ENCODE results near the gene ATP12A.

Gene ATP12A

DNA sequence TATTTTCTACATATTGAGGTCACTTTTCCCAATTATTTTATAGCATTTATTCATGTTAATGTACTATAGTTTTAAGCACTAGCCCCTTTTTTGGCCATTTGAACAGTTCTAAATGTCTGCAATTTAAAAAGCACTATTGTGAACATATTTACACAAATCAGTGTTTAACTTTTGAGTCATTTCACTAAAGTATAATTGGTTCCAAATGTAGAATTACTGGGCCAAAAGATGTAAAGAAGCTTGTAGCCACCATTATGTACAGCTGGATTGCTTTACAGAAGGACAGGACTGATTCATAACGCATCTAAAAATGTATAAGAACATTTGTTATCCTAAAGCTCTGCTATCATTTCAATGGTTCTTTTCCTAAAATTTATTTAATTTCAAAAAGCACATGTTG, 16.6 kb upstream of the ATP12A start:
- DNase-seq: no peak

DNA sequence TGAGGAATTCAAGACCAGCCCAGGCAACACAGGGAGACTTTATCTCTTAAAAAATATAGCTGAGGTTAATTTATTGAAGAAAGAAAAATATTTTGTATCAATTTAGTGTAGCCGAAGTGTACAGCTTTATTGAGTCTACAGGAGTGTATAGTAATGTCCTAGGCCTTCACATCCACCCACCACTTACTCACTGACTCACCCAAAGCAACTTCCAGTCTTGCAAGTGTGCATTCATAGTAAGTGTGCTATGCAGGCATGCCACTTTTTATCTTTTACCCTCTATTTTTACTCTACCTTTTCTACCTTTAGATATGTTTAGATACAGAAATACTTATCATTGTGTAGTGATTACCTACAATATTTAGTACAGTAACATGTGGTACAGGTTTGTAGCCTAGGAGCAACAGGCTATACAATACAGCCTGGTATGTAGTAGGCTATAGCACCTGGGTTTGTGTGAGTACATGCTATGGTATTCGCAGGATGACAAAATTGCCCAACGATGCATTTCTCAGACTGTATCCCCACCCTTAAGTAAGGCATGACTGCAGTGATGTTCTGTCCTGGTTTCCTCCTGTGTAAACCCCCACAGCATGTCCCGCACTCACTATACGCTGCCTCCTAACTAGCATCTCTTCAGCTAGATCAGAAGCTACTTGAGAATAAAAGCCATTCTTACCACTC, 15.3 kb upstream of the ATP12A start:
- no peak for DNase-seq

DNA sequence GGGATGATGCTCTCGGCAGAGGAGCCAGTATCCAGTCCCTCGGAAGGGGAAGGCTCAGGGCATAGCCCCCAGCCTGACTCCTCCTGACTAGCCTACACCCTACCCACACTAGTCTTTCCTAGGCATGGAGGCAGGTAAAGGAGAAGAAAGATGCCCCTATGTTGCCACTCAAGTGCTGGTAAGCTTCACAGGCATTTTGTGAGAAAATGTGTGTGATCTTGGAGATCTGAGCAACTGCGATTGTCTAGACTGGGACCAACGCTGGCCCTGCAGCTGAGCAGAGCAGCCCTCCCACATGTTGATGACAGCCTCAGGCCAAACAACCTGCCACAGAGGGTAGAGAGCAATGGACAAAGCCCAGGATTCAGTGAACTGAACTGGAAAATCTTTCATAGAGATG, 11.7 kb upstream of the ATP12A start:
- DNase-seq: no peak

DNA sequence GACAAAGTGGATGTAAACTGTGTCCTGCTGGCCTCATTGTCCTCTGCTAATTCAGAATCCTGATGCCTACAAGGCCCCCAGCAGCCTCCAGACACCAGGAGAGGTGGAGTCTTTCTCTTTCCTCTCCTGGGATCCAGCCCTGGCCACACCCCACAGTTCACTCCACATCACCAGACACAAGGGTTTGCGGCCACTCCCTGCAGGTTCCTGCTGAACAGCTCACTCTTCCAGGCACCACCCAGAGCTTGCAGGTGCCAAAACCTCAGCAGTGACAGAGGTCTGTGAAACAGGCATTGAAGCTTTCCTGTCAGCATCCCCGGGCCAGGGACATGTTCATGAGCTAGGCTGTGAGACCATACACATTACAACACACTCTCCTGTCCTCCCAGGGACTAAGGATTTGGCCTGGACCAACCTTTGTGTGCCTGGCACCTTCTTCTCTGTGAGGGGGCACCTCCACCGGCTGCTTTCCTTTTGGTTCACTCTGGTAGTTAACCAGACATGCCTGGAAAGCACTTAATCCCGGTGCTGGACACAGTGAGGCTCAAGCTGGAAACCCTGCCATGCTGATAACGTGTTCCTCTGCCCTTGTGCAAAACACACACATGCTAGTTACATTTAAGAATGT, 11.1 kb upstream of the ATP12A start:
- no peak for DNase-seq

DNA sequence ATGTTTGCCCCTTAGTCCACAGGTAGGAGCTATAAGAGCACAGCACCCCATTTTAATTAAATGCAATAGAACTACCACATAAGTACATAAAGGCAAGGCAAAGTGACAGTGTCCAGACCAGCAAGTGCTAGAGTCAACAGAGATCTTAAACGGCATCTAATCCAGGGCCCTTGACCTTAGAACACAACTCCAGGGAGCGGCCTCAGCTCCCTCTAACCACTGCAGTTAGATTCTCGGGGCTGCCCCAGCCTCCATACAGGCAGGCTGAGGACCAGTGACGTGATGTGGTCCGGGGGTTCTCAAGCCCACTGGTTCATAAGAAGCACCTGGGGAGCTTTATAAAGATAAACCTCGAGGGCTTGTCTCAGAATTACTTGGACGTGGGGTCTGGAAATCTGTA, 10.0 kb upstream of the ATP12A start:
- no peak for DNase-seq

DNA sequence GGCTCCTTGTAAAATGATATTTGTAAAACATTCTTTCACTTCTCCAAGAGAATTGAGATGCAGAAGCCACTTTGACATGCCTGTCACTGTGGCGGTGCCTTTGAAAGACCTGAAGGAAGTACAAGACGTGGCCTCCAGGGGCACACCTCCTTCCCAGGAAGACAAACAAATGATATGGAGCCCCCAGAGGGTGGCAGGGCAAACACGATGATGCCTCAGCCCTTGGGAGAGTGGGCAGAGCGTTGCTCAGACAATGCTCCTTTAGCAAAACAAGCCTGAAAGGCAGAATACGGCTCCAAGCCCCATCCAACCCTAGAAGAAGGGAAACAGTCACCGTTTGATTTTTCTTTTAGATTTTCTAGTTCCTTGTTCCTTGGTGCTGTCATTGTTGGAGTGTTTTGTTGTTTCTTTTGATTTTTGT, 9.2 kb upstream of the ATP12A start:
- no peak for DNase-seq

DNA sequence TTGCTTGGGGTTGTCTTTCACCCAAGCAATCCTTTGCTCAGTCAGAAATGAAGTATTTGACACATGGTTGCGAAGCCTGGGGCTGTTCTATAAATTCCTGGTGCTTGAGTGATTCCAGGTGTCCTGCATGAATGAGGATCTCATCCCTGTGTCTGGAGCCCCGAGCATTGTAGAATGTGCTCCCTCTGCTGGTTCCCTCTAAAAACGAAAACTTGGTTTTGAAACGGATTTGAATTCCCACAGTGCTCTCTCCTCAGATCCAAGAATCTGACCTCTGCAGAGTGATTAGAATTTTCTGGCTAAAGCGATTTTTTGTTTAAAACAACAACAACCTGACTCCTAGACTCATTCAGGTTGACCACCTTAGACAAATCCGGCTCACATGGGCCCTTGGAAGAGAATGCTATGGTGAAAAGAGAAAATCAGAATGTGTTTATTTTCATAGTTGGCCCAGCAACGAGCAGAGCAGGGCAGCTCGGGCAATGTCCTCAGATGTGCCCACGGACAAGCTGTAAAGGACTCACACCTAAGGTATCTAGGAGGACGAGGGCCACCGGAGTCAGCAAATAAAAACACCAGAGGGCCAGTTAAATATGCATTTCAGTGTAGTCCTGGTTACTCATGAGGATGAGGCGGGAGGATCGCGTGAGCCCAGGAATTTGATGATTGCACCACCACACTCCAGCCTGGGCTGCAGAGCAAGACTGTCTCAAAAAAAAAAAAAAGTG, 8.7 kb upstream of the ATP12A start:
- DNase-seq: no peak

DNA sequence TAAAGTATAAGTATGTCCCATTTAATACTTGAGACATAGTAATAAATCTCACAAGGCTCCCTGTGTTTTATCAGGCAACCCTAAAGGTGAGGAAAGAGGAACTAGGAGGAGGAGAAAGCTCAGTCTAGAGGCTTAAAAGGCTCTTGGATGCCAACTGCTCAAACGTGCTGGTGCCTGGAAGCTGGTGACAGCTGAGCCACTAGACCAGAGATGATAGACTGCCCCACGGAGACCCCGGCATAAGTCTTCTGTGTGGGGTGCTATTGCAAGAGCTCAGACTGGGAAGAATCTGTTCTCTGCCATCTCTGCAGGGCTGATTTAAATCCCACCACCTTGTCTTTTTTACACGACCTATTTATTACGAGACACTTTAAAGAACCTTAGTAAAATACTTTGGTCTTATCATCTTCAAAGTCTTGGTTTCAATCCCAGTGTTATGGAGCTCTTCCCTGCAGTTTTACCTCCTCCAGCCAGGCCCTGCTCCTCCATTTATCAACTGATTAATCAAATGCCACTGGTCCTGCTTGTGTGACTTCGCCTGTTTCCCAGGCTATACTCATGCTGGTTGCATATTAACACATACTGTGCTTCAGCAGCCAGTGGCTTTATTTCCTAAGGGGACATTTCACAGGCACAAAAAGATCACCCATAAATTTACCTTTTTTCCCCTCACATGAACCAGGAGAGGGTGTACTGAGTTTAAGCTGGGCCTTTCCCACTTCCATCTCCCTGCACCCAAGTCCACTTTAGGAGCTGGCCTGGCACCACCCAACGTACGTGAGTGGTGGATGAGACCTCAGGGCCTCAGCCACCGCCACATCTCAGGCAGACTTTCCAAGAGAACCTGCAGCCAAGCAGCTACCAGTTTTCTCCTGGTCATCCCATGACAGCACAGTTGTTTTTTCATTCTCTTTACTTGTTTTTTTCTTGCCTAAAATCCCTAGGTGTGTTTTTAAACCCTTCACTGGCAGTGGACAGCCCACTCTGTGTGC, 7.8 kb upstream of the ATP12A start:
- no peak for DNase-seq

DNA sequence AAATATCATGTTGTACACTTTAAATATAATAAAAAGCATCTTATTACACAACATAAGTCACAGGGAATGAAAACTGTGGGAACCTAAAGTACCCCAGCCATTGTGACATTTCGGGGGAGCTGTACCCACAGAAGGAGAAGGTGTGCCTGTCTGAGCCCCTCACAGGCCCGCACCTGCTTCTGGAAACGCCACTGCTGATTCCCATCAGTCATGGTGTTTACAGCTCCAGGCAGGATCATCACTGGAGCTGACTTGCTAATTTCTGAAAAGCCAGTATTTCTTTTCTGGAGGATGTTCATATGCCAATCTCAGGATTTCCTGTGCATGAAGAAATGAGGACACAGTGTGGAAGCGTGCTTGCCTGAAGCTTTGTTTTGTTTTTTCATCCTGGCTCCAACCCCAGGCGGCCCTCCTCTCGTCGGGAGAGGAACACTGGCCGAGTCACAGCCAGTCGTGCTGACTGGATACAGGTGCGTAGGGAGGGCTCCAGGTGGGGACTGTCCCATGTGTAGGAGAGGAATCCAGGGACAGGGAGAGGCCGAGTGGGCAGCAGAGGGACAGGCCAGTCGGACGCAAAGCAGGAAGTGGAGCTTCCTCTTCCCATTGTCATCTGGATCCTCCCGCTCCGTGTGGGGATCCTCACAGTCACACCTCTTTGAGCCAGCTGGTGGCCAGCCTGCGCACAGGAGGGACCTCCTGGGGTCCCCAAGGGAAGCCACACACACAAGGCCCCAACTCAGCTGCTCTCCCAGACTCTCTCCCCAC, 4.2 kb upstream of the ATP12A start:
- no peak for DNase-seq

DNA sequence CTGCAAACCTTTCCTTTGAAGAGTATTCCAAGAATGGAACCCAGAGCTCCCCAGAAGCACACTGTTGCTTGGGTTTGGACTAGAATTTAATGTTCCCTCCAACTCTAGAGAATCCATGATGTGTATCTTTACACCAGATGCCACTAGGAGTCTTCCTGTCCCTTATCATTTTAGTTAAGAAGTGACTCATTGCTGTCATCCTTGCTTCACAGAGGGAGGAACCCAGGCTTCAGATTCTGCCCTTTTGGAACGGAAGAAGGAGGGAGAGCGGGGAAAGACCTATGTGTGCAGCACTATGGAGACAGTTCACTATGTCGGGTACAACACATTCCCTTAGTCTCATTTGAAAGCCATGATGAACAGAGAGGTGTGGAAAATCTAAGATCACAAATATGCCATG, 2.1 kb upstream of the ATP12A start:
- no peak for DNase-seq

DNA sequence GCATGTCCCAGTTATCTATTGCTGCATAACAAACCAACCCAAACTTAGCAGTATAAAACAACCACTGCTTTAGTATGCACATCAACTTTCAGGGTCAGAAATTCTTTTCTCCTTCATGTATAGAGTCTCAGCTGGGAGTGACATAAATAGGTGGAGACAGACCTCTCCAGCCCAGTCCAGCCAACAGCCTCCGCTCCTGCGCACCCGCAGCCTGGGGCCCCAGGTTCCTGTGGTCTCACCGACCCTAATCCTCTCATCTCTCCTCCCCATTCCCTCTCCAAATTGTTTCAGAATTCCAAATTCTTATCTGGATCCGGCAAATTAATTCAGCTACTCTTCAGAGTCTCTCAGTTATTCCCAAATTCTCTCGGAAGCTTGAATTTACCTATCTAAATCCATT, 522 bp upstream of the ATP12A start:
- DNase-seq: no peak

DNA sequence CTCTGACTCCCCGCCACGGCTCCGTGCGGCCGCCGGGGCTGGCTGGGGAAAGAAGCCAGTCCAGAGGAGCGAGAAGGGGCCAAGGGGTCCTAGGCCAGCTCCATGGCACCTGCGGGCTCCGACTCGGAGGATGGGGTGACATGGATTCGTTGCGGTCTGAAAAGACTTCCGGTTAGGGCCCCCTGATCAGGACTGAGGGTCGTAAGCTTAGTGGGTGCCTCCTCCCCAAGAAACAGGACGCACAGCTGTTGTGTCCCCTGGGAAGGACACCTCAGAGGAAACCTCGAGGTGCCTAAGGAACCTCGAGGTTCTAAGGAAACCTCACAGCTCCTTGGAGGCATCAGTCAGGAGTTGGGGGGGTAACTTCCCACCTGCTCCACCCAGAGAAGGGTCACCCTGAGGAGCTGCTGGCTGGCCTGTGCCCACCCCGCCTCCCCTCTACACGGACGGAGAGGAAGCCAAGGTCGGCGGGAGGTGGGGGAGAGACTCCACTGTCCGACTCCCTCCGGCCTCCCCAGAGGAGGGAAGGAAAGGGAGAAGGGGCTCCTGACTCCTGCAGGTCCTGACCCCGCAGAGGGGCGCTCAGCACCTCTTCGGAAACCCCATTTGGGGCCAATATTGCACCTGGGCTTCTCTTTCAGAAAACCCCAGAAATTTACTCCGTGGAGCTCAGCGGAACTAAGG, 855 bp downstream of the ATP12A start:
- no peak for DNase-seq

DNA sequence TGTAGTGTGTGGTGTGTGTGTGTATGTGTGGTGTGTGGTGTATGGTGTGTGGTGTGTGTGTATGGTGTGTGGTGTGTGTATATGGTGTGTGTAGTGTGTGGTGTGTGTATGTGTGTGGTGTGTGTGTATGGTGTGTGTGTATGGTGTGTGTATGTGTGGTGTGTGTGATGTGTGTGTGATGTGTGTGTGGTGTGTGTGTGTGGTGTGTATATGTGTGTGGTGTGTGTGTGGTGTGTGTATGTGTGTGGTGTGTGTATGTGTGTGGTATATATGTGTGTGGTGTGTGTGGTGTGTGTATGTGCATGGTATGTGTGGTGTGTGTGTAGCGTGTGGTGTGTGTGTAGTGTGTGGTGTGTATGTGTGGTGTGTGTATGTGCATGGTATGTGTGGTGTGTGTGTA, 1.7 kb downstream of the ATP12A start:
- no peak for DNase-seq

DNA sequence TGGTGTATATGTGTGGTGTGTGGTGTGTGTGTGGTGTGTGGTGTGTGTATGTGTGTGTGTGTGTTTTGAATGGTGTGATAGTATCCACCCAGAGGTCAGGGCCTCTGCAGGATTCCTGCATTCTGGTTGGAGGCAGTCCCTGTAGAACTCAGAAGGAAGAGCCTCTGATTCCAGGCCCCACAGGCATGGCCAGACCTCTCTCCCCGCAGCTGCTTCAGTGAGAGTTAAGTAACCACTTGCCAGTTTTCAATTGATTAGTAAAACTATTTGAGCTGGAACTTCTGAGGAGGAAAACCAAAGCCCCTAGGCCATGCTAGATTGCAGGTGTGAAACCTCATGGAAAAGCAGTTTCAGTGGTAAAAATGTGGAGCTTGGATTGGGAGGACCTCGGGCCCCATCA, 2.1 kb downstream of the ATP12A start:
- no peak for DNase-seq

DNA sequence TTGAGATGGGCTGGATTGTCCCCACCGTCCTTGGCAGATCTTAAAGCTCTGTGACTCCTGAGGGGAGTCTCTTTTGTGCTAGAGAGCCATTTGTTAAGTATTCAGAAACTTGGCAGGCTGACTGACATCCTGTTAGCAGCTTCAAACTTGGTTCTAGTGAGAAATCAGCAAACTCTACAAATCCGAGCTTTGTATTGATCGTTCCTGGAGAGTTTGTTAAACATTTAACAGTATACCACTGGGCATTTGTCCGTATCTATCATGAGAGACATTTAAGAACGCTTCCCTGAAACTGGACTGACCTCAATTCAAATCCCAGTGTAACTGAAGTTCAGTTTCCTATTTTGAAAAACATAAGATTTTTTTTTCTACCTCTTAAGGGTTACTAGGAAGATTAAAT, 3.1 kb downstream of the ATP12A start:
- no peak for DNase-seq

DNA sequence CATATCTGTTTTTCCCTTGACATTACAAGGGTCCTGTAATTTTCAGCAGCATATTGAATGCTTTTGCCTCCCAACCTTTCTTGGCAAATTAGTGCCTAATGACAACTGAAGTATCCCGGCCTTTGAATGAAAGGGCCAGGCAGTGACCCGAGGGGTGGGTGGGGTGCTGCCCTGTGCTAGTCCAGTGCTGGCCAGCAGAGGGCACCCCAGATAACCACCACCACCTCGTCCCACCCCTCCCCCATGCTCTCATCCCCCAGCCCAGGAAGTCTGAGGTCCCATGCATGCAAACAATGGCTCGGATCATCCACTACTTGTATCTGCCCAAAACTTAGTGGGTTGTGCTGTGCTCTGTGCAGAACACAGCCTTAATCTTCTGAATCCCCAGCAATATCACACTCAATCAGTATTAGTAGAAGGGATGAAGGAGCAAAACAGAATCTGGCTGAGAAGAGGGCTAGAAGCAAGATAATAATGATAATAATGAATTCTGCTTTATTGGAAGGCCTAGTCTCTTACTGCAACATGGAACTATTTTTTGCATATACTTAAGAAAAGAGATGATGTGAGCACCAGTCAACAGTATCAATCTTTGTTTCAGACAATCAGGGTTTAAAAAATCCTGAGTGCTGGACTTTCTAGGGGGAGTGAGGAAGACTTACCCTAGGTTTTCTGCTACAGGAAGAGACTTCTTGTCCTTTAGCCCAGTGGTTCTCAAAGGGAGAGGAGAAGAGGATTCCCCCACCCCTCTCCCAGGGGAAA, 3.8 kb downstream of the ATP12A start:
- DNase-seq: peak; percentile 3 to 42 (median 14)

DNA sequence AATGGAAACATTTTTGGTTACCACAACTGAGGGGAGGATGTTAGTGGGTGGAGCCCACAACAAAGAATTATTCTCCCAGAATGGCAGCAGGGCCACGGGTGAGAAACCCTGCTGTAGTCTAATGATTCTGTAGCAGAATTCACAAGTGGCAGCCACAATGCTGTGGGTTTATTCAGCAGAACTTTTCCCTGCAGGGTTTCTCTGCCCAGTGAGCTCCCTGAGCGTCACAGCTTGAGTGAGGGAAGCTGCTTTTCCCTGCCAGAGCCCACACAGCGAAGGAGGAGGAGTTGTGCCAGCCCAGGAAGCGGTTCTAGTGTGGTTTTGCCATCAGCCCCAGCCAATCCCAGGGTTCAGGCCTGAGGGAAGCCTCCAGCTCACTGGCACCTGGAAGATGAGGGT, 4.4 kb downstream of the ATP12A start:
- no peak for DNase-seq

DNA sequence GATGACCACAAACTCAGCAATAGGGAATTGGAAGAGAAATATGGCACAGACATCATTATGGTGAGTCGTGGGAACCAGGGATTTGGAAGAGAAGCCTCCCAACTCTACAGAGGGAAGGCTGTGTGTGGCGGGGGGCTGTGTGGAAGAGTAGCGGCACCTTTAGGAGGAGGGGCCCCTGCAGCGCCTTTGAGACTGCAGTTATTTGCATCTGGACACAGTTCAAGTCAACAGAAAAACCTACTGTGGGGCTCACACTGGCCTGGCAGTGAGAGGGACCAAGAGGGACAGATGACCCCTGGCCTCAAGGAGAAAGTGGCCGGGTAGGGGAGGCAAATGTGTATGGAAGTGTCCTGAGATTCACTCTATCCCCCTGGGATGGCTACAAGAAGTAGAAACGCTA, 5.1 kb downstream of the ATP12A start:
- DNase-seq: no peak

DNA sequence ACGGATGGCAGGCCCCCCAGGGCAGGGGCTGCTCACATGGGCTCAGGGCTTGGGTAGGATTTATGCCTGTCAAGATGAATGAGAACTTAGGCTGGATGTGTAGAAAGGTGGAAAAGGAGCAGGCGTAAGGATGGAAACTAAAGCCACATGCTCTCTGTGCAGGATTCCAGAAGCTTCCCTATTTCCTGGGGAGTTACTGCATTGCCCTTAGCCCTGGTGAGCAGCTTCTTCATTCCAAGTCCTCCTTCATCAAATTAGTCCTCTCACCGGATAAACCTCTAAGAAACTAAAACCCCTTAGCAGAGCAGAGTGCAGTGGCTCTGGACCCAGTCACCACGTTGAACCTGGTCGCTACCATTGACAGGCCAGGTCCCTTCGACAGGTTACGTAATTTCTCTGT, 7.4 kb downstream of the ATP12A start:
- DNase-seq: no peak

DNA sequence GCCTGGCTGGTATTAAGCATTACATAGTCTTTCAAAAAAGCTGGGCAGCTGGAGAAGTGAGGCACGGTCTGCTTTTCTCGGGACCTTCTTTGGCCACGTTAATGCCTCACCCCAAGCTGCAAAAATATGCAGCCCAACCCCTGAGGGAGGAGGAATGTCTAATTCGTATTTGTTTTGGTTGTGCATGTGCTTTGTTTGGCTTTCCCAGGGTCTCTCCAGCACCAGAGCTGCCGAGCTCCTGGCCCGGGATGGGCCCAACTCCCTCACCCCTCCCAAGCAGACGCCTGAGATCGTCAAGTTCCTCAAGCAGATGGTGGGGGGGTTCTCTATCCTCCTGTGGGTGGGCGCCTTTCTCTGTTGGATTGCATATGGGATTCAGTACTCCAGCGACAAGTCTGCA, 7.9 kb downstream of the ATP12A start:
- DNase-seq: no peak

DNA sequence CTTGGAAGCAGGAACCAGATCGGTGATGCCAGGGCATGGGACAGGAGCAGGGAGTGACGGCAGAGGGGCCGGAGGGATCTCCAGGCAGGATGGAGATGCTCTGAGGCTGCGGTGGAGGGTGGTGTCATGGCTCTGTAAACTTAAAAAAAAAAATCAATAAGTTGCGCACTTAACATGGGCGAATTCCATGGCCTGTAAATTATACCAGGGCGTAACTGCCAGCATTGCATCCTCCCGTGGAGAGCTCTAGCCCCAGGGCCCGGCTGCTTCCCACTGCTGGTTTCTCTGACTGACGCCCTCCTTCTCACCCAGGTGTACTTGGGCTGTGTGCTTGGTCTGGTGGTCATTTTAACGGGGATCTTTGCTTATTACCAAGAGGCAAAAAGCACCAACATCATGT, 8.7 kb downstream of the ATP12A start:
- no peak for DNase-seq
